Nephron (organoid): ENCODE data around the gene HMOX1.

Experiments used
- H3K27ac Mint-ChIP-seq, 3 experiments: 2 replicates each; pipeline ENCODE4 v1.8.0; 2020; ENCODE audit warnings: mixed read lengths in 3 of 3, mild to moderate bottlenecking in 2 of 3, moderate library complexity in 1 of 3
- H3K27me3 Mint-ChIP-seq: 2 replicates; pipeline ENCODE4 v1.8.0; 2021; ENCODE audit warnings: low read depth, mild to moderate bottlenecking, moderate library complexity, mixed read lengths
- H3K36me3 Mint-ChIP-seq: 2 replicates; pipeline ENCODE4 v1.8.0; 2020; ENCODE audit warnings: low read depth, mixed read lengths
- H3K4me1 Mint-ChIP-seq: 2 replicates; pipeline ENCODE4 v1.8.0; 2020; ENCODE audit warnings: mixed read lengths
- H3K4me3 Mint-ChIP-seq, 3 experiments: 2 replicates each; pipeline ENCODE4 v1.8.0; 2020; ENCODE audit warnings: mild to moderate bottlenecking in 3 of 3, mixed read lengths in 3 of 3, moderate library complexity in 2 of 3
- H3K9me3 Mint-ChIP-seq: 2 replicates; pipeline ENCODE4 v1.8.0; 2020; ENCODE audit warnings: mixed read lengths
- TF ChIP-seq, protein P1 (sequence below), 3 experiments: fragments of 200-600 bp; sonication (generic); IDR thresholded peaks; one replicate each; pipeline ENCODE4 v1.5.0; 2021; ENCODE audit warnings: antibody characterized with exemption in 3 of 3; ENCODE audit not compliant: unreplicated experiment in 3 of 3

HMOX1 gene

DNA sequence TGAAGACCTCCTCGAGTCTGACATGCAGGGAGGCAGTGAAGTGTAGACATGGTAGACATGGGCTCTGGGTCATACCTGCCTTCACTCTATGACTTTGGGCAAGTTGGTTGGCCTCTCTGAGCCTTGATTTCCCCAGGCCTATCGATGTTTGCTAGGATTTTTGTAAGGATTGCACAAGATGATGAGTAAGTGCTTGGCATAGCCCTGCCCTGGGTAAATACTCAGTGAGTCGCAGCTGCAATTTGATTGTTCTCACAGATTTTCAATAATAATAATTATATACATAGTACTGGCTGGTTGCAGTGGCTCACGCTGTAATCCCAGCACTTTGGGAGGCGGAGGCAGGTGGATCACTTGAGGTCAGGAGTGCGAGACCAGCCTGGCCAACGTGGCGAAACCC, 37.2 kb downstream of the HMOX1 start:
- no peaks in the 10 kb centered on the region for H3K27me3 Mint-ChIP-seq
- TF ChIP-seq, protein P1, sequence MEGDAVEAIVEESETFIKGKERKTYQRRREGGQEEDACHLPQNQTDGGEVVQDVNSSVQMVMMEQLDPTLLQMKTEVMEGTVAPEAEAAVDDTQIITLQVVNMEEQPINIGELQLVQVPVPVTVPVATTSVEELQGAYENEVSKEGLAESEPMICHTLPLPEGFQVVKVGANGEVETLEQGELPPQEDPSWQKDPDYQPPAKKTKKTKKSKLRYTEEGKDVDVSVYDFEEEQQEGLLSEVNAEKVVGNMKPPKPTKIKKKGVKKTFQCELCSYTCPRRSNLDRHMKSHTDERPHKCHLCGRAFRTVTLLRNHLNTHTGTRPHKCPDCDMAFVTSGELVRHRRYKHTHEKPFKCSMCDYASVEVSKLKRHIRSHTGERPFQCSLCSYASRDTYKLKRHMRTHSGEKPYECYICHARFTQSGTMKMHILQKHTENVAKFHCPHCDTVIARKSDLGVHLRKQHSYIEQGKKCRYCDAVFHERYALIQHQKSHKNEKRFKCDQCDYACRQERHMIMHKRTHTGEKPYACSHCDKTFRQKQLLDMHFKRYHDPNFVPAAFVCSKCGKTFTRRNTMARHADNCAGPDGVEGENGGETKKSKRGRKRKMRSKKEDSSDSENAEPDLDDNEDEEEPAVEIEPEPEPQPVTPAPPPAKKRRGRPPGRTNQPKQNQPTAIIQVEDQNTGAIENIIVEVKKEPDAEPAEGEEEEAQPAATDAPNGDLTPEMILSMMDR (IDR thresholded peaks at IDR 0.05; ENCODE audit: unreplicated experiment in 3 of 3), result no peak
- peaks cover 46% of the 10 kb centered on the region for H3K36me3 Mint-ChIP-seq

DNA sequence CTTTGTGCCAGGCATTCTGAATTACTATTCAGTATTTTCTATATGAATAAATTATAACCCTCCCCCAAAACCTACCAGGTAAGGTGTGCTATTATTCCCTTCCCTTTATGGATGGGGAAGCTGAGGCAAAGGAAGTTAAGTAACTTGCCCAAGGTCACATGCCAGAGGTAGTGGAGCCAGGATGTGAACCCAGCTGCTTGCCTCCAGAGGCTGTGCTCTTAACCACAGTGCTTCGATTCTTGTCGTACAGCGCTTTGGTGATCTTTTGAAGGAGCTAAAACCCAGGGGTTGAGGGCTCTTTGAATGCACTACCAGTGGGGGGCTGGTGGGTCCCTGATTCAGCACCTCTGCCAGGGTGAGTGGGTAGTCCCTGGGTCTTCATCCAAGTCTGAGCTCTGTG, 37.8 kb downstream of the HMOX1 start:
- H3K4me1 Mint-ChIP-seq, result no peaks in the 10 kb centered on the region
- no peak overlapping the region for H3K4me3 Mint-ChIP-seq
- TF ChIP-seq, protein P1 (IDR thresholded peaks at IDR 0.05; ENCODE audit: unreplicated experiment in 3 of 3), result no peak
- peaks cover 49% of the 10 kb centered on the region for H3K36me3 Mint-ChIP-seq
- H3K9me3 Mint-ChIP-seq, result no peaks in the 10 kb centered on the region
- H3K27ac Mint-ChIP-seq, result no peak overlapping the region
- H3K27me3 Mint-ChIP-seq, result no peaks in the 10 kb centered on the region

More for the DNA sequence above, 37.2 kb downstream of the HMOX1 start:
- Mint-ChIP-seq H3K4me3 (no peak overlapping the region), H3K27ac (no peak overlapping the region), H3K9me3 (no peaks in the 10 kb centered on the region), H3K4me1 (no peaks in the 10 kb centered on the region)

DNA sequence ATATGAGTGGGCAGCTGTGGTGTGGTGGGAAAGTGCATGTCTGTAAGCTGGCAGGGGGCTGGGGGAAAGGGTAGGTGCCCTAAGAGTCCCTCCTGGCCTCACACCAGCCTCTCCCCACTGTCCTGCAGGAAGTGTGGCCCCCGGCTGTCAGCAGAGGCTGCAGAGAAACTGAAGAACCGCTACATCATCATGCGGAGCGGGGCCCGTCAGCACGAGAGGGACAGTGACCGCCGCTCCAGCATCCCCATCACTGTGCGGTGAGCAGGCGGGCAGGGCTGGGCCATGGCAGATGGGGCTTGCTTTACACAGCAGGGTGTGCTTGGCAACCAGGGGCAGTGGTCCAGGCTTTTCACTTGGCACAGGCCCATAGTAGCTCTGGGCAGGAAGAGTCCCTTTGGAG, 38.9 kb downstream of the HMOX1 start:
- H3K27ac Mint-ChIP-seq, result no peak overlapping the region
- TF ChIP-seq, protein P1 (IDR thresholded peaks at IDR 0.05; ENCODE audit: unreplicated experiment in 3 of 3), result no peak
- H3K4me1 Mint-ChIP-seq, result peaks cover 3% of the 10 kb centered on the region
- no peak overlapping the region for H3K4me3 Mint-ChIP-seq
- H3K9me3 Mint-ChIP-seq, result no peaks in the 10 kb centered on the region
- H3K27me3 Mint-ChIP-seq, result no peaks in the 10 kb centered on the region
- peaks cover 50% of the 10 kb centered on the region for H3K36me3 Mint-ChIP-seq

DNA sequence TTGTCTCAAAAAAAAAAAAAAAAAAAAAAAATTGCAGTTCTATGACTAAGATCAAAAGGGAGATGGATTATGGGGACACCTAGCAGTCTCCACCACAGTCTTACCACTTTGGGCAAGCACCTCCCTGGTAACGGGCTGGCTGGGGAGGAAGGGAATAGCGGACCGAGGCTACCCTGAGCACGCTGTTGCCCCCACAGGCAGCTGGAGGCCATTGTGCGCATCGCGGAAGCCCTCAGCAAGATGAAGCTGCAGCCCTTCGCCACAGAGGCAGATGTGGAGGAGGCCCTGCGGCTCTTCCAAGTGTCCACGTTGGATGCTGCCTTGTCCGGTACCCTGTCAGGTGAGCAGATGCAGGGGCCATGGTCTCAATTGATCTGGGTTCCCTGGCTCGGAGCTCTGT, 40.2 kb downstream of the HMOX1 start:
- TF ChIP-seq, protein P1 (IDR thresholded peaks at IDR 0.05; ENCODE audit: unreplicated experiment in 3 of 3), result no peak
- peaks cover 17% of the 10 kb centered on the region for H3K4me1 Mint-ChIP-seq
- no peak overlapping the region for H3K4me3 Mint-ChIP-seq
- H3K27me3 Mint-ChIP-seq, result no peaks in the 10 kb centered on the region
- H3K9me3 Mint-ChIP-seq, result no peaks in the 10 kb centered on the region
- H3K27ac Mint-ChIP-seq, result no peak overlapping the region
- H3K36me3 Mint-ChIP-seq, result peaks cover 41% of the 10 kb centered on the region

DNA sequence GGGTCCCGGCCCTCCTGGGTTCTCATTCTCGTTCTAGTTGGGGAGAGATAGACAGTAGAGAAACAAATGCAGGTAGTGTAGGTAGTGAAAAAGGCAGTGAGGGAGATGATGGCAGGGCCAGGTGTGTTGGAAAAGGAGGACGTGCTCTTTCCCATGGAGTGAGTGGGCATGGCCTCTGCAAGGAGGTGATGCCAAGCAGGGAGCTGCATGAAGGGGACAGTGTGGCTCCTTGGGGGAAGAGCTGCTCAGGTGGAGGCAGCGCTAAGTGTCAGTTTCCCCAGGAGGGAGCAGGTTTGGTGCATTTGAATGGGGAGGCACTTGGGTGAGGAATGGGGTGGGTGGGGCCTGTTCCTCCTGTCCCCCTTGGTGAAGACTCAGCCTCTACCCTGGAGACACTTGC, 41.2 kb downstream of the HMOX1 start:
- H3K27ac Mint-ChIP-seq, result no peak overlapping the region
- peaks cover 27% of the 10 kb centered on the region for H3K4me1 Mint-ChIP-seq
- no peaks in the 10 kb centered on the region for H3K27me3 Mint-ChIP-seq
- H3K9me3 Mint-ChIP-seq, result no peaks in the 10 kb centered on the region
- H3K4me3 Mint-ChIP-seq, result no peak overlapping the region
- TF ChIP-seq, protein P1 (IDR thresholded peaks at IDR 0.05; ENCODE audit: unreplicated experiment in 3 of 3), result no peak
- H3K36me3 Mint-ChIP-seq, result peaks cover 32% of the 10 kb centered on the region

GRCh38 chr22:35422936-35423335, 42.0 kb downstream of the HMOX1 start:
- TF ChIP-seq, protein P1 (IDR thresholded peaks at IDR 0.05; ENCODE audit: unreplicated experiment in 3 of 3), result no peak
- Mint-ChIP-seq H3K36me3 (peaks cover 30% of the 10 kb centered on the region), H3K4me1 (peaks cover 28% of the 10 kb centered on the region)

More at GRCh38 chr22:35422936-35423335, 42.0 kb downstream of the HMOX1 start:
- Mint-ChIP-seq H3K27me3 (no peaks in the 10 kb centered on the region), H3K4me3 (no peak overlapping the region), H3K27ac (no peak overlapping the region), H3K9me3 (no peaks in the 10 kb centered on the region)
